Uterus (tissue), 2 donors: ENCODE results near the gene GNG11.

ENCODE experiments used
- POLR2A ChIP-seq, 2 donors: fragments of 450-650 bp; IDR thresholded peaks; one replicate each; pipeline ENCODE4 v1.6.1; 2016; ENCODE audit warnings: antibody characterized with exemption in 2 of 2, mild to moderate bottlenecking in 1 of 2, moderate library complexity in 1 of 2
- TF ChIP-seq, protein P1 (sequence below), 4 experiments: fragments of 200-600 bp in 2 of 4; fragments of 450-650 bp in 2 of 4; sonication (generic) in 2 of 4; IDR thresholded peaks; one replicate each; pipeline ENCODE4 v1.5.1; 2016 to 2019; ENCODE audit warnings: antibody characterized with exemption in 4 of 4, mild to moderate bottlenecking in 2 of 4, moderate library complexity in 1 of 4

DNA sequence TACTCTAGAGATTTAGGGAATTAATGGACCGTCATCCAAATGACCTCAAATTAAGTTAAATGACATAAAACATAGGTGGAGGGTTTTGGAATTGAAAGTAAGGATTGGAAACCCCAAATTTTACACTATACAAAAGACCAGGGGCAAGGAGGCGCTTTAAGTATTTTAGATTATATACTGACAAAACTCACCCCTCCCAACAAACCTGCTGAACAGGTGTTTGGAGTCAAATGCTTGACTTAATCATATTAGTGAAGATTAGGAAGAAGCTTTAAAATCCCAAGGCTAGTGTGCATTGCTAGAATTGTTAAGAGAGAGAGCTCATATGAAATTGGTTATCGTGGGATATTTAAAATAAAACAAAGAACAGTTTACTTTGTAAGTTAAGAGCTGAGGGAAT lies 15.3 kb upstream of the GNG11 start, which contains the start of gene GNGT1:
- TF ChIP-seq, protein P1, sequence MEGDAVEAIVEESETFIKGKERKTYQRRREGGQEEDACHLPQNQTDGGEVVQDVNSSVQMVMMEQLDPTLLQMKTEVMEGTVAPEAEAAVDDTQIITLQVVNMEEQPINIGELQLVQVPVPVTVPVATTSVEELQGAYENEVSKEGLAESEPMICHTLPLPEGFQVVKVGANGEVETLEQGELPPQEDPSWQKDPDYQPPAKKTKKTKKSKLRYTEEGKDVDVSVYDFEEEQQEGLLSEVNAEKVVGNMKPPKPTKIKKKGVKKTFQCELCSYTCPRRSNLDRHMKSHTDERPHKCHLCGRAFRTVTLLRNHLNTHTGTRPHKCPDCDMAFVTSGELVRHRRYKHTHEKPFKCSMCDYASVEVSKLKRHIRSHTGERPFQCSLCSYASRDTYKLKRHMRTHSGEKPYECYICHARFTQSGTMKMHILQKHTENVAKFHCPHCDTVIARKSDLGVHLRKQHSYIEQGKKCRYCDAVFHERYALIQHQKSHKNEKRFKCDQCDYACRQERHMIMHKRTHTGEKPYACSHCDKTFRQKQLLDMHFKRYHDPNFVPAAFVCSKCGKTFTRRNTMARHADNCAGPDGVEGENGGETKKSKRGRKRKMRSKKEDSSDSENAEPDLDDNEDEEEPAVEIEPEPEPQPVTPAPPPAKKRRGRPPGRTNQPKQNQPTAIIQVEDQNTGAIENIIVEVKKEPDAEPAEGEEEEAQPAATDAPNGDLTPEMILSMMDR (IDR thresholded peaks at IDR 0.05): no peak
- TF ChIP-seq POLR2A (IDR thresholded peaks at IDR 0.05): no peak
